ENCODE data around the gene SLC25A44. TPM values are rescaled to one million over a fixed set of nuclear protein-coding genes. Genes with fewer than 3 reads are reported as not detected.

Gene SLC25A44, protein sequence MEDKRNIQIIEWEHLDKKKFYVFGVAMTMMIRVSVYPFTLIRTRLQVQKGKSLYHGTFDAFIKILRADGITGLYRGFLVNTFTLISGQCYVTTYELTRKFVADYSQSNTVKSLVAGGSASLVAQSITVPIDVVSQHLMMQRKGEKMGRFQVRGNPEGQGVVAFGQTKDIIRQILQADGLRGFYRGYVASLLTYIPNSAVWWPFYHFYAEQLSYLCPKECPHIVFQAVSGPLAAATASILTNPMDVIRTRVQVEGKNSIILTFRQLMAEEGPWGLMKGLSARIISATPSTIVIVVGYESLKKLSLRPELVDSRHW
- 24.3 to 27.6 TPM (median 26.9 TPM) in 5 replicates for total RNA-seq (2022; extraction: Qiagen RNA extraction)

DNA sequence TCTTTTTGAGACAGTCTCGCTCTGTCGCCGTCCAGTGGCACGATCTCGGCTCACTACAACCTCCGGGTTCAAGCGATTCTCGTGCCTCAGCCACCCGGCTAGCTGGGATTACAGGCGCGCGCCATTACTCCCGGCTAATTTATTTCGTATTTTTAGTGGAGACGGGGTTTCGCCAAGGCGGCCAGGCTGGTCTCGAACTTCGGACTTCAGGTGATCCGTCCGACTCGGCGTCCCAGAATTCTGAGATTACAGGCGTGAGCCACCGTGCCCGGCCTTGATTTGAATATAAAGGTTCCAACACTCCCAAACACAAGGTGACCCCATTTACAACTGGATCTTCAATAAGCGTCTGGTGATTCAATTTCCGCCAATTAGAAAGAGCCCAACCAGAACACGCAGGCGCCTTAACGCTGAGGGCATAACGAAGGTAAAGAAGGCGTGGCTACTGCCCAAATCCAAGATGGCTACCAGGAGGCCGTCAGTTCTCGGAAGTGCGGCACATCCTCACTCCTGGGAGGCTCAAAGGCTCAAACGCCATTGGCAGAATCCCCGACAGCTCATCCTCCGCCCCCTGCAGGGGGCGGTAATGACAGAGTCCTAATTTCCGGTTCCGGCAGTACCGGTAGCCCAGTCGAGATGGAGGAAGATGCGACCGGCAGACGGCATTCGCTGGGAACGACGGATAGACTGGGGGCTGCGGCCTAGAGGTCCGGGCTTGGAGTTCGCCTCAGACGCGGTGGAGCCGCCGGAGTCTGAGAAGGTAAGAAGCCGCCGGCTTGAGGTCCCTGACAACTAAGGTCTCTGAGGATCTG lies at the start of gene SLC25A44:
TSS of gene SLC25A44 (plus strand) at position 617 of the 812 bp plus-strand sequence. CDS start 5,744 bp downstream, outside the sequence.

DNA sequence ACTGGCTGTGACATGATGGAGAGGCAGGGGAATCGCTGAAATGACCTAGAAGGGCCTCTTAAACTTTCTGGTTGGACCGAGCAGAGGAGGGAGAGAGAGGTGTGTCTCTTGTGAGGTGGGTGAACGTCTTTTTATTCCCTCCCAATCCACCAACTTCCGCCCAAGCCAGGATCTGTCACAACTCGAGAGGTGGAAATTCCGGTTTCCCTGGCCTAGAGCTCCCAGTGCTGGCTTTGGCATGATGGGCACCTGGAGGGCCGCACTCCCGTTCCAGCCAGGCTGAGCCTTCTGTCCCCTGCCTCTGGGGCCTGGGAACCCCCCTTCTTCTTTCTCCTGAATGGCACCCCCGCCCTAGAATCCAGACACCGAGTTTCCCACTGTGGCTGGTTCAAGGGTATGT lies 40.5 kb upstream of the SLC25A44 start, which contains the start of gene SEMA4A:
TSS of gene SEMA4A (plus strand) at position 224 of the 400 bp plus-strand sequence. CDS start 994 bp downstream, outside the sequence.

DNA sequence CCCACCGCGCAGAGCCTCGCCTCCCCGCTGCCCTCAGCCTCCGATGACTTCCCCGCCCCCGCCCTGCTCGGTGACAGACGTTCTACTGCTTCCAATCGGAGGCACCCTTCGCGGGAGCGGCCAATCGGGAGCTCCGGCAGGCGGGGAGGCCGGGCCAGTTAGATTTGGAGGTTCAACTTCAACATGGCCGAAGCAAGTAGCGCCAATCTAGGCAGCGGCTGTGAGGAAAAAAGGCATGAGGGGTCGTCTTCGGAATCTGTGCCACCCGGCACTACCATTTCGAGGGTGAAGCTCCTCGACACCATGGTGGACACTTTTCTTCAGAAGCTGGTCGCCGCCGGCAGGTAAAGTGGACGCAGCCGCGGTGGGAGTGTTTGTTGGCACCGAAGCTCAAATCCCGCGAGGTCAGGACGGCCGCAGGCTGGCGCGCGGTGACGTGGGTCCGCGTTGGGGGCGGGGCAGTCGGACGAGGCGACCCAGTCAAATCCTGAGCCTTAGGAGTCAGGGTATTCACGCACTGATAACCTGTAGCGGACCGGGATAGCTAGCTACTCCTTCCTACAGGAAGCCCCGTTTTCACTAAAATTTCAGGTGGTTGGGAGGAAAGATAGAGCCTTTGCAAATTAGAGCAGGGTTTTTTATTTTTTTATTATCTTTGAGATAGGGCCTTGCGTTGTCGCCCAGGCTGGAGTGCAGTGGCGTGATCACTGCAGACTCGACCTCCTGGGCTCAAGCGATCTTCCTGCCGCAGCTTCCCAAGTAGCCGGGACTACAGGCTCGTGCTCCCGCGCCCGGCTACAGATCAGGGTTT lies 19.1 kb downstream of the SLC25A44 start, which contains the start of gene PMF1:
TSS of gene PMF1 (plus strand) at position 175 of the 811 bp plus-strand sequence. CDS start at position 184, 9 bp downstream.

DNA sequence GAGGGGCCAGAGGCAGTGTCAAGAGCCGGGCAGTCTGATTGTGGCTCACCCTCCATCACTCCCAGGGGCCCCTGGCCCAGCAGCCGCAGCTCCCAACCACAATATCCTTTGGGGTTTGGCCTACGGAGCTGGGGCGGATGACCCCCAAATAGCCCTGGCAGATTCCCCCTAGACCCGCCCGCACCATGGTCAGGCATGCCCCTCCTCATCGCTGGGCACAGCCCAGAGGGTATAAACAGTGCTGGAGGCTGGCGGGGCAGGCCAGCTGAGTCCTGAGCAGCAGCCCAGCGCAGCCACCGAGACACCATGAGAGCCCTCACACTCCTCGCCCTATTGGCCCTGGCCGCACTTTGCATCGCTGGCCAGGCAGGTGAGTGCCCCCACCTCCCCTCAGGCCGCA lies 48.0 kb downstream of the SLC25A44 start, which contains the start of gene BGLAP:
TSS of gene BGLAP (plus strand) at position 259 of the 400 bp plus-strand sequence. CDS start at position 307, 48 bp downstream.

DNA sequence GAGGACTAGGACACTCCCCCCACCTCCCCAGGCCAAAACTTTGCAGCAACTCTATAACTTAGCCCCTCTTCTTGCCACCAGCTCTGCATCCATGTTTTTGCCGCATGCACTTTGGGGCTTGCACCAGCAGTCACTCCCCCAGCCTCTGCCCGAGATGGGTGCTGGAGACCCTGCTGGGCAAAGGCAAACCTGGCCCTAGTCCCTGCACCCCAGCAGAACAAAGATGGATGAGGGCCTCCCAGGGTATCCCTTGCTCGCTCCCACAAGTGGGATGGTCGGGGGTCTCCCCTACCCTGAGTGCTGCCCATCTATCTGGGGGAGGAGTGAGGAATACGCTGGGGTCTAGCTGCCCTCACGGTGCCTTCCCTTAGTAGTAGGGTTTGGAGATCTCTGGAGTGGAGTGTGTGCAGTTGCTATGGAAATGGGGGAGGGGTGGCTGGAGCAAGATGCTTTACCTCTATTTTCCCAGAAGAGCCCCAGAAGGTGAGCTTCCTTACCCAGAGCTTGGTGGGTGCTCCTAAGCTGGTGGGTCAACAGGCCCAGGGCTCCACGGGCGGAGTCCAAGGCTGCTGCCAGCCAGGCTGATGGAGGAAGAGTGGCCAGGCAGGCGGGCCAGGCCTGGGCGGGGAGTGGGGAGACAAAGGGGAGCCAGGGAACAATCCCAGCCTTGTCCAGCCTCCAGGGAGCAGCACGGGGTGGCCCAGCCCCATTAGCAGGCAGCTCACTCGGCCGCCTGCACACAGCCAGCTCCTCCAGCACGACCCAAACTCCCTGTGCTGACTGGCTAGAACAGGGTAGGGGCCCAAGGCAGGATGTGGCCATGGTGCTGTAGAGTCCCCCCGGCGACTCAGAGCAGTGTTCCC lies 53.8 kb downstream of the SLC25A44 start, which contains the start of gene PAQR6:
TSS of gene PAQR6 (minus strand) at position 597 of the 863 bp plus-strand sequence. CDS start 1,325 bp downstream, outside the sequence.

Other genes starting within 250 kb of the SLC25A44 start
- 33.2 to 40.9 TPM (median 37.4 TPM) in 5 replicates for gene ARHGEF2, start 215.6 kb upstream of the SLC25A44 start, total RNA-seq (2022; extraction: Qiagen RNA extraction)
- 259 to 273 TPM (median 265 TPM) in 5 replicates for gene SSR2, start 173.2 kb upstream of the SLC25A44 start, total RNA-seq (2022; extraction: Qiagen RNA extraction)
- gene UBQLN4, start 140.3 kb upstream of the SLC25A44 start, total RNA-seq (2022; extraction: Qiagen RNA extraction): 35.9 to 45.7 TPM (median 42.4 TPM) in 5 replicates
- 160 to 166 TPM (median 161 TPM) in 5 replicates for gene LAMTOR2, start 139.3 kb upstream of the SLC25A44 start, total RNA-seq (2022; extraction: Qiagen RNA extraction)
- 0.21 TPM in 1 of 5 replicates, not detected in the others for gene RAB25, start 132.9 kb upstream of the SLC25A44 start, total RNA-seq (2022; extraction: Qiagen RNA extraction)
- 1.3 to 2.9 TPM (median 2.8 TPM) in 5 replicates for gene MEX3A, start 111.6 kb upstream of the SLC25A44 start, total RNA-seq (2022; extraction: Qiagen RNA extraction)
- 587 to 756 TPM (median 723 TPM) in 5 replicates for gene LMNA, start 79.4 kb upstream of the SLC25A44 start, total RNA-seq (2022; extraction: Qiagen RNA extraction)
- 0.20 to 0.46 TPM (median 0.42 TPM) in 5 replicates for gene SEMA4A, start 40.5 kb upstream of the SLC25A44 start, total RNA-seq (2022; extraction: Qiagen RNA extraction)
- gene PMF1, start 18.9 kb downstream of the SLC25A44 start, total RNA-seq (2022; extraction: Qiagen RNA extraction): 53.2 to 62.7 TPM (median 60.1 TPM) in 5 replicates
- 0.34 to 0.75 TPM (median 0.52 TPM) in 4 of 5 replicates, not detected in the other for gene BGLAP, start 48.1 kb downstream of the SLC25A44 start, total RNA-seq (2022; extraction: Qiagen RNA extraction)
- gene PAQR6, start 54.0 kb downstream of the SLC25A44 start, total RNA-seq (2022; extraction: Qiagen RNA extraction): 2.0 to 4.9 TPM (median 4.5 TPM) in 5 replicates
- gene SMG5, start 88.7 kb downstream of the SLC25A44 start, total RNA-seq (2022; extraction: Qiagen RNA extraction): 39.5 to 49.8 TPM (median 48.2 TPM) in 5 replicates
- gene TMEM79, start 90.2 kb downstream of the SLC25A44 start, total RNA-seq (2022; extraction: Qiagen RNA extraction): 6.8 to 10.2 TPM (median 8.9 TPM) in 5 replicates
- gene GLMP, start 101.6 kb downstream of the SLC25A44 start, total RNA-seq (2022; extraction: Qiagen RNA extraction): 33.5 to 52.1 TPM (median 46.7 TPM) in 5 replicates
- not detected in 5 replicates for gene VHLL, start 105.2 kb downstream of the SLC25A44 start, total RNA-seq (2022; extraction: Qiagen RNA extraction)
- gene CCT3, start 144.2 kb downstream of the SLC25A44 start, total RNA-seq (2022; extraction: Qiagen RNA extraction): 392 to 439 TPM (median 400 TPM) in 5 replicates
- 1.8 to 4.1 TPM (median 2.1 TPM) in 5 replicates for gene TSACC, start 144.4 kb downstream of the SLC25A44 start, total RNA-seq (2022; extraction: Qiagen RNA extraction)
- not detected in 5 replicates for gene RHBG, start 175.1 kb downstream of the SLC25A44 start, total RNA-seq (2022; extraction: Qiagen RNA extraction)